Subcutaneous abdominal adipose tissue (tissue), 5 donors: Measurements from ENCODE around the gene TLCD4.
"Not testable (repeated sequence)": the region's sequence is repeated elsewhere in the genome, so short reads cannot be mapped to it uniquely, and the experiment has no call there.

Experiments used
- H3K27ac ChIP-seq: one replicate; pipeline ENCODE4 v1.7.0; 2013; ENCODE audit warnings: low read depth, mild to moderate bottlenecking, inconsistent platforms, low read length, moderate library complexity
- H3K27me3 ChIP-seq, 5 donors: one replicate each; pipeline ENCODE4 v1.7.0; 2013; ENCODE audit warnings: low read length in 5 of 5, inconsistent platforms in 1 of 5; ENCODE audit not compliant: control insufficient read depth in 5 of 5, insufficient read depth in 4 of 5
- H3K36me3 ChIP-seq, 5 donors: one replicate each; pipeline ENCODE4 v1.7.0; 2013; ENCODE audit warnings: low read length in 5 of 5; ENCODE audit not compliant: control insufficient read depth in 5 of 5, insufficient read depth in 5 of 5
- H3K4me1 ChIP-seq, 5 donors: one replicate each; pipeline ENCODE4 v1.7.0; 2013; ENCODE audit warnings: low read length in 5 of 5, mild to moderate bottlenecking in 3 of 5, moderate library complexity in 1 of 5; ENCODE audit not compliant: control insufficient read depth in 5 of 5, insufficient read depth in 5 of 5
- H3K4me3 ChIP-seq, 5 donors: one replicate each; pipeline ENCODE4 v1.7.0; 2013; ENCODE audit warnings: low read length in 5 of 5, low read depth in 1 of 5
- H3K9ac ChIP-seq, 5 donors: one replicate each; pipeline ENCODE4 v1.7.0; 2013; ENCODE audit warnings: low read length in 5 of 5, mild to moderate bottlenecking in 4 of 5, moderate library complexity in 3 of 5
- H3K9me3 ChIP-seq, 5 donors: one replicate each; pipeline ENCODE4 v1.7.0; 2013; ENCODE audit warnings: low read length in 5 of 5; ENCODE audit not compliant: control insufficient read depth in 5 of 5
- donor health status: healthy.
- donor health status: healthy.
- donor health status: healthy.
- donor health status: healthy.
- donor health status: healthy.

Gene TLCD4

GRCh38 chr1:95138223-95138622, 21.1 kb downstream of the TLCD4 start:
- Histone ChIP-seq H3K4me1 (no peaks in the 10 kb centered on the region), H3K27ac (no peak overlapping the region), H3K9me3 (no peaks in the 10 kb centered on the region), H3K36me3 (peaks cover 0 to 5% (median 2%) of the 10 kb centered on the region in 5 donors), H3K9ac (no peak overlapping the region), H3K27me3 (no peaks in the 10 kb centered on the region), H3K4me3 (no peak overlapping the region)

GRCh38 chr1:95139039-95139438, 21.9 kb downstream of the TLCD4 start:
- Histone ChIP-seq H3K9ac (no peak overlapping the region), H3K27me3 (no peaks in the 10 kb centered on the region), H3K36me3 (peaks cover 0 to 5% (median 2%) of the 10 kb centered on the region in 5 donors), H3K4me3 (no peak overlapping the region), H3K27ac (no peak overlapping the region), H3K4me1 (no peaks in the 10 kb centered on the region), H3K9me3 (no peaks in the 10 kb centered on the region)

- no peak overlapping the region for H3K27ac ChIP-seq
- H3K4me1 ChIP-seq: no peaks in the 10 kb centered on the region
- H3K9ac ChIP-seq: no peak overlapping the region
- H3K36me3 ChIP-seq: peaks cover 0 to 5% (median 2%) of the 10 kb centered on the region in 5 donors
- no peaks in the 10 kb centered on the region for H3K9me3 ChIP-seq
- H3K4me3 ChIP-seq: no peak overlapping the region
- no peaks in the 10 kb centered on the region for H3K27me3 ChIP-seq
Measured at GRCh38 chr1:95140791-95141190, 23.6 kb downstream of the TLCD4 start.

- Histone ChIP-seq H3K27ac (no peak overlapping the region), H3K4me3 (no peak overlapping the region), H3K4me1 (no peaks in the 10 kb centered on the region), H3K9me3 (no peaks in the 10 kb centered on the region), H3K27me3 (no peaks in the 10 kb centered on the region), H3K9ac (no peak overlapping the region), H3K36me3 (peaks cover 0 to 4% (median 0%) of the 10 kb centered on the region in 5 donors)
Measured at GRCh38 chr1:95145493-95145892, 28.3 kb downstream of the TLCD4 start.

- H3K27me3 ChIP-seq: no peaks in the 10 kb centered on the region
- H3K27ac ChIP-seq: no peak overlapping the region
- H3K4me3 ChIP-seq: no peak overlapping the region
- H3K9me3 ChIP-seq: no peaks in the 10 kb centered on the region
- no peak overlapping the region for H3K9ac ChIP-seq
- no peaks in the 10 kb centered on the region for H3K4me1 ChIP-seq
- peaks cover 0 to 4% (median 0%) of the 10 kb centered on the region in 5 donors for H3K36me3 ChIP-seq
Measured at GRCh38 chr1:95146637-95147036, 29.5 kb downstream of the TLCD4 start.

GRCh38 chr1:95154096-95154495, 36.9 kb downstream of the TLCD4 start:
- Histone ChIP-seq H3K27me3 (no peaks in the 10 kb centered on the region), H3K4me3 (no peak overlapping the region), H3K27ac (no peak overlapping the region), H3K4me1 (peaks cover 0 to 7% (median 0%) of the 10 kb centered on the region in 5 donors), H3K36me3 (peaks cover 0 to 4% (median 0%) of the 10 kb centered on the region in 5 donors), H3K9me3 (no peaks in the 10 kb centered on the region), H3K9ac (no peak overlapping the region)

- H3K9me3 ChIP-seq, H3K9ac ChIP-seq, H3K27ac ChIP-seq, H3K27me3 ChIP-seq, H3K4me3 ChIP-seq, H3K36me3 ChIP-seq: not testable (repeated sequence)
- H3K4me1 ChIP-seq: peaks cover 0 to 22% (median 12%) of the 10 kb centered on the region in 5 donors
Measured at GRCh38 chr1:95165569-95165968, 48.4 kb downstream of the TLCD4 start.
